Ishikawa (cell line): ENCODE measurements around the gene EVL.

Source experiments
- CEBPB ChIP-seq: IDR thresholded peaks from 2 replicates; pipeline ENCODE4 v1.6.1; 2012
- CREB1 ChIP-seq: IDR thresholded peaks from 2 replicates; pipeline ENCODE4 v1.6.1; 2012; ENCODE audit warnings: low read depth
- EGR1 ChIP-seq: IDR thresholded peaks from 2 replicates; pipeline ENCODE4 v1.6.1; 2012
- EP300 ChIP-seq: IDR thresholded peaks from 2 replicates; pipeline ENCODE4 v1.6.1; 2012; ENCODE audit warnings: borderline replicate concordance
- FOXM1 ChIP-seq: IDR thresholded peaks from 2 replicates; pipeline ENCODE4 v1.6.1; 2012; ENCODE audit warnings: low read depth, borderline replicate concordance
- NFIC ChIP-seq: IDR thresholded peaks from 2 replicates; pipeline ENCODE4 v1.6.1; 2012
- RAD21 ChIP-seq: IDR thresholded peaks from 2 replicates; pipeline ENCODE4 v1.6.1; 2012; ENCODE audit warnings: low read depth
- TAF1 ChIP-seq: IDR thresholded peaks from 2 replicates; pipeline ENCODE4 v1.6.1; 2012; ENCODE audit warnings: low read depth, mild to moderate bottlenecking
- TCF12 ChIP-seq: IDR thresholded peaks from 2 replicates; pipeline ENCODE4 v1.6.1; 2012; ENCODE audit warnings: low read depth
- TEAD4 ChIP-seq: IDR thresholded peaks from 2 replicates; pipeline ENCODE4 v1.6.1; 2012
- USF1 ChIP-seq: IDR thresholded peaks from 2 replicates; pipeline ENCODE4 v1.6.1; 2012
- YY1 ChIP-seq: IDR thresholded peaks from 2 replicates; pipeline ENCODE4 v1.6.1; 2012; ENCODE audit warnings: low read depth
- ZBTB7A ChIP-seq: IDR thresholded peaks from 2 replicates; pipeline ENCODE4 v1.6.1; 2012; ENCODE audit warnings: low read depth
- TF ChIP-seq, protein P1 (sequence below): IDR thresholded peaks from 2 replicates; pipeline ENCODE4 v1.6.1; 2012
- TF ChIP-seq, protein P2 (sequence below): IDR thresholded peaks from 2 replicates; pipeline ENCODE4 v1.6.1; 2012; ENCODE audit warnings: low read depth, mild to moderate bottlenecking

Gene EVL

DNA sequence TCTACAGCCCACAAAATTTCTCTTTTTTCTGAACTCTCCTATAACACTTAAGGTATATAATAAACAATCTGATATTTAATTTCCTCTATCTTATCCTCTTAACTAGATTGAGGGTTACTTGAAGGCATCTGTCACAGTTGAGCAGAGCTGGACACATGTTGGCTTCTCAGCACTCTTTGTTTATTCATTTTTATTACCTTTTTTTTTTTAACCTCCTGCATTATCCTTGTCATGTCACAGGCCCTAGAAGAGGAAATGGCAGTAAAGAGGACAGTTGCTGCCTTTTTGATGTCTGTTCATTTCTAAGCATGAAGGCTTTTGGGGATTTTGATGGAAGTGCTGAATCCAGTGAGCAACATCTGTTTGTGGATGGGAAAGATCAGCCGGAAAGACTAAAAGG lies 32.5 kb upstream of the EVL start:
- TF ChIP-seq TEAD4 (no peak), EP300 (no peak), ZBTB7A (no peak), CREB1 (no peak), EGR1 (no peak), TAF1 (no peak), YY1 (no peak), TCF12 (no peak), USF1 (no peak)
- TF ChIP-seq, protein P1, sequence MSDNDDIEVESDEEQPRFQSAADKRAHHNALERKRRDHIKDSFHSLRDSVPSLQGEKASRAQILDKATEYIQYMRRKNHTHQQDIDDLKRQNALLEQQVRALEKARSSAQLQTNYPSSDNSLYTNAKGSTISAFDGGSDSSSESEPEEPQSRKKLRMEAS: no peak

DNA sequence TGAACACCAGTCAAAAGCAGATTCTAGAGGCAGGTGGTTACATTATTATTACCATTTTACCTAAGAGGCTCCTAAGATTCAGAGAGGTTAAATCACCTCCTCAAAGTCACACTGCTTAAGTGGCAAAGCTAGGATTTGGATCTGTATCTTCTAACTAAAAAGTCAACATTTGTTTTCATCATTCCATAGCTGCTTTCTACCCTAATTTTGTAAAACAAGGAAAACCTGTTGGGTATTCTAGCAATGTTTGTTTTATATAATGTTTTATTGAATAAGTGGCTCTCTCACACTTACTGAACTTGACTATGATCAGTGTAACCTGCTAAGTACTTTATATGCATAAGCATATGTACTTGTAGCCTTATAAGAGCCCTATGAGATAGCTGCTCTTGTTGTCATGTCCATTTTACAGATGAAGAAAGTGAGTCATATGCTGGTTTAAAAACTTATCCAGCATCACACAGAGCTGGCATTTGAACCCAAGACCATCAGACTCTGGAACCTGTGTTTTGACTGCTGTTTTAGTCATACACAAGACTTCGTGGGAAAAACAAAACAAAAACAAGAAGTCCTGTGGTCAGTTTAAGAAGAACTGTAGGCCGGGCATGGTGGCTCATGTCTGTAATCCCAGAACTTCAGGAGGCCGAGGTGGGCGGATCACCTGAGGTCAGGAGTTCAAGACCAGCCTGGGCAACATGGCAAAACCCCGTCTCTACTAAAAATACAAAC lies 31.7 kb upstream of the EVL start:
- TF ChIP-seq TEAD4 (no peak), TCF12 (no peak), ZBTB7A (no peak), YY1 (no peak), USF1 (no peak), RAD21 (no peak), FOXM1 (no peak), TAF1 (no peak), NFIC (no peak)
- TF ChIP-seq, protein P2, sequence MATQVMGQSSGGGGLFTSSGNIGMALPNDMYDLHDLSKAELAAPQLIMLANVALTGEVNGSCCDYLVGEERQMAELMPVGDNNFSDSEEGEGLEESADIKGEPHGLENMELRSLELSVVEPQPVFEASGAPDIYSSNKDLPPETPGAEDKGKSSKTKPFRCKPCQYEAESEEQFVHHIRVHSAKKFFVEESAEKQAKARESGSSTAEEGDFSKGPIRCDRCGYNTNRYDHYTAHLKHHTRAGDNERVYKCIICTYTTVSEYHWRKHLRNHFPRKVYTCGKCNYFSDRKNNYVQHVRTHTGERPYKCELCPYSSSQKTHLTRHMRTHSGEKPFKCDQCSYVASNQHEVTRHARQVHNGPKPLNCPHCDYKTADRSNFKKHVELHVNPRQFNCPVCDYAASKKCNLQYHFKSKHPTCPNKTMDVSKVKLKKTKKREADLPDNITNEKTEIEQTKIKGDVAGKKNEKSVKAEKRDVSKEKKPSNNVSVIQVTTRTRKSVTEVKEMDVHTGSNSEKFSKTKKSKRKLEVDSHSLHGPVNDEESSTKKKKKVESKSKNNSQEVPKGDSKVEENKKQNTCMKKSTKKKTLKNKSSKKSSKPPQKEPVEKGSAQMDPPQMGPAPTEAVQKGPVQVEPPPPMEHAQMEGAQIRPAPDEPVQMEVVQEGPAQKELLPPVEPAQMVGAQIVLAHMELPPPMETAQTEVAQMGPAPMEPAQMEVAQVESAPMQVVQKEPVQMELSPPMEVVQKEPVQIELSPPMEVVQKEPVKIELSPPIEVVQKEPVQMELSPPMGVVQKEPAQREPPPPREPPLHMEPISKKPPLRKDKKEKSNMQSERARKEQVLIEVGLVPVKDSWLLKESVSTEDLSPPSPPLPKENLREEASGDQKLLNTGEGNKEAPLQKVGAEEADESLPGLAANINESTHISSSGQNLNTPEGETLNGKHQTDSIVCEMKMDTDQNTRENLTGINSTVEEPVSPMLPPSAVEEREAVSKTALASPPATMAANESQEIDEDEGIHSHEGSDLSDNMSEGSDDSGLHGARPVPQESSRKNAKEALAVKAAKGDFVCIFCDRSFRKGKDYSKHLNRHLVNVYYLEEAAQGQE: no peak

- TF ChIP-seq RAD21 (no peak), CEBPB (no peak)
These were observed 30.8 kb upstream of the EVL start for GRCh38 chr14:100034468-100034867.

- TF ChIP-seq, protein P2: no peak
- TF ChIP-seq USF1: no peak
- no peak for TF ChIP-seq TCF12
These were observed 30.2 kb upstream of the EVL start for GRCh38 chr14:100034961-100035500.

- TF ChIP-seq NFIC (no peak), CREB1 (no peak), CEBPB (no peak)
These were observed 29.5 kb upstream of the EVL start for GRCh38 chr14:100035700-100036099.

DNA sequence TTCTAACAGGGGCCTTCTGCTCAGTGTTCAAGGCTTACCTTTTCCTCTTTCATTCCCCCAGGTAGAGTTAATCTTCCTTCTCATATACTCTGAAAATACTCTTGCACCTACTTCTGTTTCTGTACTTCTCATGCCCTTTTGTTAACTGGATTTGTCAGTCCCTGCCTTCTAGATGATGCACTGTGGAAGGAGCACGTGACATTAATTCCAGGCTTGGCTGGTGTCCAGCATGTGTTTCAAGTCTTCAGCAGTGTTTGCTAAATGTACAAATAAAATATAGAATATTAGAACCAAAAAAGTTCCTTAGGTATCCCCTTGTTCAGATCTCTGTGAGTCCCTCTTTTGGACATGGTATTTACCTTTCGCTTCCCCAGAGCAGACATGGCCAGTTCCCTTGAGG lies 27.9 kb upstream of the EVL start:
- TF ChIP-seq EP300: no peak
- TF ChIP-seq NFIC: no peak
- TF ChIP-seq TCF12: no peak
- TF ChIP-seq TAF1: no peak
- no peak for TF ChIP-seq FOXM1
- TF ChIP-seq, protein P1: no peak
- no peak for TF ChIP-seq TEAD4
- TF ChIP-seq RAD21: no peak
- TF ChIP-seq CEBPB: no peak
- TF ChIP-seq, protein P2: no peak
- no peak for TF ChIP-seq USF1
- no peak for TF ChIP-seq YY1
- TF ChIP-seq ZBTB7A: no peak
- TF ChIP-seq CREB1: no peak
